OCI-LY1 (cell line): ENCODE measurements around the gene FAM76B.

Experiments
- H2AFZ ChIP-seq: fragments of 200-600 bp; sonication (generic), shearing (Covaris generic); 2 replicates; pipeline ENCODE4 v1.6.0; 2014; ENCODE audit warnings: antibody characterized with exemption, mild to moderate bottlenecking, low read length
- H3F3A ChIP-seq: fragments of 200-600 bp; sonication (generic), shearing (Covaris generic); 2 replicates; pipeline ENCODE4 v1.6.0; 2014; ENCODE audit warnings: mild to moderate bottlenecking, antibody characterized with exemption, low read length, moderate library complexity; ENCODE audit not compliant: insufficient read depth
- H3K27ac ChIP-seq: fragments of 200-600 bp; sonication (generic); 2 replicates; pipeline ENCODE4 v1.5.1; 2014; ENCODE audit warnings: low read length, mixed run types, mild to moderate bottlenecking, low read depth; ENCODE audit not compliant: poor library complexity, severe bottlenecking
- H3K27me3 ChIP-seq: fragments of 200-600 bp; sonication (generic); 2 replicates; pipeline ENCODE4 v1.6.0; 2014; ENCODE audit warnings: antibody characterized with exemption, mild to moderate bottlenecking, low read length, moderate library complexity; ENCODE audit not compliant: insufficient read depth
- H3K36me3 ChIP-seq: fragments of 200-600 bp; sonication (generic); 2 replicates; pipeline ENCODE4 v1.6.1; 2014; ENCODE audit warnings: mild to moderate bottlenecking, antibody characterized with exemption, low read length, moderate library complexity, mixed read lengths; ENCODE audit not compliant: insufficient read depth
- H3K4me1 ChIP-seq: fragments of 200-600 bp; sonication (generic); 2 replicates; pipeline ENCODE4 v1.5.1; 2014; ENCODE audit warnings: mild to moderate bottlenecking, low read length, moderate library complexity; ENCODE audit not compliant: insufficient read depth, severe bottlenecking
- H3K4me2 ChIP-seq: fragments of 200-600 bp; sonication (generic), shearing (Covaris generic); 2 replicates; pipeline ENCODE4 v1.6.1; 2014; ENCODE audit warnings: low read length
- H3K4me3 ChIP-seq: fragments of 200-600 bp; sonication (generic); 2 replicates; pipeline ENCODE4 v1.5.1; 2014; ENCODE audit warnings: low read length, low read depth, mild to moderate bottlenecking, mixed read lengths; ENCODE audit not compliant: poor library complexity, severe bottlenecking
- H3K79me2 ChIP-seq: fragments of 200-600 bp; shearing (Covaris generic); 2 replicates; pipeline ENCODE4 v1.6.1; 2016; ENCODE audit warnings: mixed run types, low read length, mixed read lengths; ENCODE audit not compliant: insufficient read depth
- H3K9ac ChIP-seq: fragments of 200-600 bp; sonication (generic), shearing (Covaris generic); 2 replicates; pipeline ENCODE4 v1.6.1; 2014; ENCODE audit warnings: mild to moderate bottlenecking, low read length, mixed read lengths
- H3K9me2 ChIP-seq: fragments of 200-600 bp; sonication (generic), shearing (Covaris generic); 2 replicates; pipeline ENCODE4 v1.6.1; 2014; ENCODE audit warnings: low read depth, mild to moderate bottlenecking, low read length, mixed read lengths
- H3K9me3 ChIP-seq: fragments of 200-600 bp; shearing (Covaris generic); 2 replicates; pipeline ENCODE4 v1.6.1; 2014; ENCODE audit warnings: low read length, mixed read lengths
- H4K20me1 ChIP-seq: fragments of 200-600 bp; sonication (generic), shearing (Covaris generic); 2 replicates; pipeline ENCODE4 v1.6.0; 2016; ENCODE audit warnings: mild to moderate bottlenecking, low read length; ENCODE audit not compliant: insufficient read depth
- EZH2 ChIP-seq: fragments of 200-600 bp; sonication (generic), shearing (Covaris generic); IDR thresholded peaks from 2 replicates; pipeline ENCODE4 v1.8.0; 2017; ENCODE audit warnings: borderline replicate concordance, mixed run types, mild to moderate bottlenecking, antibody characterized with exemption, low read length, moderate library complexity, mixed read lengths
- TF ChIP-seq, protein P1 (sequence below): fragments of 200-600 bp; sonication (generic), shearing (Covaris generic); IDR thresholded peaks from 2 replicates; pipeline ENCODE4 v1.5.1; 2017; ENCODE audit warnings: mild to moderate bottlenecking, antibody characterized with exemption, low read length, moderate library complexity, mixed read lengths

FAM76B gene

DNA sequence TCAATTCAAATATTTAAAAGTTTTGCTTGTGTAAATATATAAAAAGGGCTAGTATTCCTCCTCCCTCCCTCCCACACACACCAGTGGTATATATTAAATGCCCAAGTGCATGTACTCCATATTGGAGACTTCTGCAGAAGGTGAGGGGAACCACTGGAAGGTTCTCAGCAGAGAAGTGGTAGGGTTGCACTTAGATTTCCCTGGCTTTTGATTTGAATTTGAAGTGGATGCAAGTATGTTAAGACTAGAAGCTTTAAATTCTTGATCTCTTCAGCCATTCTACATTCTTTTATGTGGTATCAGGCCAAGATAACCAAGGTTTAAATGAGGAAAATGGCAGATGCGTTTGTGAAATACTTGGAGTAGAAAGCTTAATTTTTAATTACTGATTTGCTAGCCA is 43.8 kb upstream of the FAM76B start:
- Histone ChIP-seq H3K9me3 (no peaks in the 10 kb centered on the region), H3K36me3 (peaks cover 70% of the 10 kb centered on the region), H3K4me1 (no peaks in the 10 kb centered on the region), H3K9ac (no peak overlapping the region), H3F3A (no peaks in the 10 kb centered on the region), H2AFZ (no peak overlapping the region), H4K20me1 (no peaks in the 10 kb centered on the region), H3K27ac (no peak overlapping the region), H3K9me2 (no peaks in the 10 kb centered on the region), H3K4me3 (no peak overlapping the region), H3K4me2 (no peak overlapping the region), H3K79me2 (no peaks in the 10 kb centered on the region), H3K27me3 (no peaks in the 10 kb centered on the region)
- no peak for TF ChIP-seq EZH2
- TF ChIP-seq, protein P1, sequence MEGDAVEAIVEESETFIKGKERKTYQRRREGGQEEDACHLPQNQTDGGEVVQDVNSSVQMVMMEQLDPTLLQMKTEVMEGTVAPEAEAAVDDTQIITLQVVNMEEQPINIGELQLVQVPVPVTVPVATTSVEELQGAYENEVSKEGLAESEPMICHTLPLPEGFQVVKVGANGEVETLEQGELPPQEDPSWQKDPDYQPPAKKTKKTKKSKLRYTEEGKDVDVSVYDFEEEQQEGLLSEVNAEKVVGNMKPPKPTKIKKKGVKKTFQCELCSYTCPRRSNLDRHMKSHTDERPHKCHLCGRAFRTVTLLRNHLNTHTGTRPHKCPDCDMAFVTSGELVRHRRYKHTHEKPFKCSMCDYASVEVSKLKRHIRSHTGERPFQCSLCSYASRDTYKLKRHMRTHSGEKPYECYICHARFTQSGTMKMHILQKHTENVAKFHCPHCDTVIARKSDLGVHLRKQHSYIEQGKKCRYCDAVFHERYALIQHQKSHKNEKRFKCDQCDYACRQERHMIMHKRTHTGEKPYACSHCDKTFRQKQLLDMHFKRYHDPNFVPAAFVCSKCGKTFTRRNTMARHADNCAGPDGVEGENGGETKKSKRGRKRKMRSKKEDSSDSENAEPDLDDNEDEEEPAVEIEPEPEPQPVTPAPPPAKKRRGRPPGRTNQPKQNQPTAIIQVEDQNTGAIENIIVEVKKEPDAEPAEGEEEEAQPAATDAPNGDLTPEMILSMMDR, result no peak

DNA sequence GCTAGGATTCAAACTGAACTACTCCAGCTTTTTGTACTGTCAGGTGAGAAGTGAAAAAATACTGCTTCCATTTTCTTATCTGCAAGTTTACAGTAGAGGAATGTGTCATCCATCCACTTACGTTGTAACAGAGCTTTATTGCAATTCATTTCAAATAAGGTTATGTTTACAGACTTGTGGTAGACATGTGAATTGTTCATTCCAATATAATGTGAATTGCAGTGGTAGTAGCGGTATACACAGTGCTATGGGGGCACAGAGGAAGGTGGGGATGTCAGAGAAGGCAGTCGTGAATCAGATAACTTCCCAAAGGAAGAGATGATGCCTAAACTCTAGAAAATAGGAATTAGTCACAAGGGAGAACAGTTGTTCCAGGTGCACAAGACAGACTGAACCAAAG is 43.2 kb upstream of the FAM76B start:
- Histone ChIP-seq H3K4me1 (no peaks in the 10 kb centered on the region), H2AFZ (no peak overlapping the region), H3F3A (no peaks in the 10 kb centered on the region), H3K4me3 (no peak overlapping the region), H3K27me3 (no peaks in the 10 kb centered on the region), H3K4me2 (no peak overlapping the region), H3K27ac (no peak overlapping the region), H3K36me3 (peaks cover 70% of the 10 kb centered on the region), H4K20me1 (no peaks in the 10 kb centered on the region), H3K9ac (no peak overlapping the region), H3K79me2 (no peaks in the 10 kb centered on the region), H3K9me2 (no peaks in the 10 kb centered on the region), H3K9me3 (no peaks in the 10 kb centered on the region)
- TF ChIP-seq, protein P1, result no peak
- no peak for TF ChIP-seq EZH2

DNA sequence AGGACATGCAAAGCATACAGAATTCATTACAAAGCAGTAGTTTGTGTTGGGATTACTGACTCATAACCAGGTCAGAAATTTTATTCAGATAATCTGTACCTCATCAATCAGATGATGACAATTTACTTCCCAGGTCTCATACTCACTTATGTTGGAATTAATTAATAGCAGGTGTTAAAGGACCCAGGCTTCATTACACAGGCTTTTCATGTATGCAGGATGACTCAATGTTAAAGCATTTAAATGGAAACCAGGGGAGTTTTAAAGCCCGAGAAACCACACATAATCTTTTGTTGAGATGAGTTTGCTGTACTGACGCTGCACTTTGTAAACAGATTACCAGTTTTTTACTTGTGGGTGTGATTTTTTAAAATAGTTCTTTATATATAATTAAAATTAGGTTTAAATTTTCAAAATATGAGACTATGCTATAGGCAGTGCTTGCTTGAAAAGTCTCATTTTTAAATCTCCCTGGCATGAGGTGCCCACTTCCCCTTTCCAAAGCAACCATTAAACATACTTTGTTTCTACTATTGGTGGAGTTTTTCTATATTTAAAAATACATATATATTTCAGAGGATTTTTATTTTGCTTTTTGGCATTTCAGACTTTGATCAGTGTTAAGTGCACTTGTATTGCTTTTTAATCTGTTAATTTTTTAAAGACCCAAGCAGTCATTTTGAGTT is 41.8 kb upstream of the FAM76B start:
- Histone ChIP-seq H3K9me3 (no peaks in the 10 kb centered on the region), H3K9ac (no peak overlapping the region), H3F3A (no peaks in the 10 kb centered on the region), H3K27me3 (no peaks in the 10 kb centered on the region), H2AFZ (no peak overlapping the region), H3K9me2 (no peaks in the 10 kb centered on the region), H3K4me3 (no peak overlapping the region), H4K20me1 (no peaks in the 10 kb centered on the region), H3K79me2 (no peaks in the 10 kb centered on the region), H3K36me3 (peaks cover 75% of the 10 kb centered on the region), H3K4me2 (no peak overlapping the region), H3K27ac (no peak overlapping the region), H3K4me1 (no peaks in the 10 kb centered on the region)
- TF ChIP-seq EZH2, result no peak
- TF ChIP-seq, protein P1, result no peak
